ENCODE data around the gene FOXRED1. TPM values are rescaled to one million over a fixed set of nuclear protein-coding genes. Genes with fewer than 3 reads are reported as not detected.

The FOXRED1 gene
- total and polyA plus RNA-seq, 10 of the 15 experiments (the other 5 are each of a cell fraction or from before 2014, with no cell fraction given): 9.9 to 67.7 (median 38.0) TPM

GRCh38 chr11:126312961-126313360 lies 44.0 kb downstream of the FOXRED1 start:
- no peak overlapping the region for H3K9ac ChIP-seq (ENCODE audit: control insufficient read depth, insufficient read depth, low read length)
- H3K79me2 ChIP-seq (ENCODE audit: control insufficient read depth, insufficient read depth, low read length): peaks cover 5% of the 10 kb centered on the region
- peaks cover 43% of the 10 kb centered on the region for H3K4me1 ChIP-seq (ENCODE audit: control insufficient read depth, insufficient read depth, low read length)
- ChIA-PET RAD21 (ENCODE audit: unreplicated experiment) (interaction anchor here (2.8 to 3.0 kb wide), 2 partner anchors 43 to 108 kb away, joined by 8 to 16 read pairs; partner anchors contain the start of gene ST3GAL4), POLR2A (no interaction called here), SMC1A (ENCODE audit: uncharacterized antibody, unreplicated experiment) (interaction anchor here (0.7 to 6.5 kb wide), 7 partner anchors 9 to 167 kb away, joined by 3 to 78 read pairs (median 4); partner anchors contain the start of genes DCPS and ST3GAL4), CTCF (interaction anchor here (2.8 to 10.0 kb wide), 3 partner anchors 43 to 170 kb away, joined by 14 to 232 read pairs (median 22); partner anchors contain the start of gene ST3GAL4)
- TF ChIP-seq ATF3 (IDR thresholded peaks at IDR 0.05; ENCODE audit: borderline replicate concordance, extremely low read depth, low read depth, low read length) (no peak), HDAC6 (IDR thresholded peaks at IDR 0.05; ENCODE audit: unreplicated experiment) (no peak), MYB (IDR thresholded peaks at IDR 0.05; ENCODE audit: borderline replicate concordance, low read depth, low read length) (no peak), IRF3 (IDR thresholded peaks at IDR 0.05) (no peak), EED (IDR thresholded peaks at IDR 0.05; ENCODE audit: low read depth) (no peak), ZNF207 (IDR thresholded peaks at IDR 0.05; ENCODE audit: borderline replicate concordance) (no peak), POLR2AphosphoS5 (IDR thresholded peaks at IDR 0.05; ENCODE audit: low read length) (no peak), POLR2AphosphoS2 (IDR thresholded peaks at IDR 0.05; ENCODE audit: low read depth, low read length) (no peak), SMAD5 (IDR thresholded peaks at IDR 0.05; ENCODE audit: low read depth) (no peak), IRF5 (IDR thresholded peaks at IDR 0.05; ENCODE audit: borderline replicate concordance) (no peak), CHD2 (IDR thresholded peaks at IDR 0.05; ENCODE audit: borderline replicate concordance, low read depth, low read length) (no peak), HDAC2 (IDR thresholded peaks at IDR 0.05) (no peak), E2F4 (IDR thresholded peaks at IDR 0.05; ENCODE audit: low read depth, low read length) (no peak), SUZ12 (IDR thresholded peaks at IDR 0.05; ENCODE audit: unreplicated experiment) (no peak), ZNF622 (IDR thresholded peaks at IDR 0.05) (no peak), SREBF2 (IDR thresholded peaks at IDR 0.05; ENCODE audit: low read length) (no peak)
- FAIRE-seq: no peak
- DNase-seq (ENCODE audit: low read depth, low spot score): no peak
- peak overlapping the region; percentile 30; the same call in 1 of the 2 replicates for H3K4me2 ChIP-seq (ENCODE audit: control insufficient read depth, insufficient read depth)
- no TSS peak for BruUV-seq (replicated peaks)
- no peaks in the 10 kb centered on the region for H3K27me3 ChIP-seq (replicated peaks in 1 of 2; ENCODE audit: control insufficient read depth in 2 of 2, insufficient read depth in 2 of 2, low read length in 1 of 2)
- peaks cover 1 to 13% of the 10 kb centered on the region in 2 experiments for H3K36me3 ChIP-seq (ENCODE audit: control insufficient read depth in 2 of 2, insufficient read depth in 2 of 2, low read length in 1 of 2)
- in situ Hi-C loops (cut with MboI) (no loop called here), intact Hi-C loops (cut with micrococcal nuclease; ENCODE audit: unreplicated experiment) (loop anchor here (10.0 kb wide), 3 partner anchors 388 to 672 kb away; no protein-coding TSS in a partner anchor)
- 0 out of 2 replicates have a peak overlapping the region, but pooled peaks have one; percentile 24 for H3K27ac ChIP-seq (ENCODE audit: control insufficient read depth, insufficient read depth)
- no peak overlapping the region for H3K4me3 ChIP-seq
- H3K9me3 ChIP-seq (replicated peaks; ENCODE audit: control insufficient read depth, insufficient read depth, low read length): no peaks in the 10 kb centered on the region; the same call in none of the 3 replicates
- WGBS (ENCODE audit: insufficient coverage, insufficient replicate concordance, low lambda C conversion rate, missing lambda C conversion rate): 90% methylated on average over 8 of the region's 8 CpGs
- no peak for ATAC-seq
- no peaks in the 10 kb centered on the region; the same call in 1 of the 2 replicates for H4K20me1 ChIP-seq (ENCODE audit: control insufficient read depth, insufficient read depth)
- no peak overlapping the region for H2AFZ ChIP-seq (ENCODE audit: control insufficient read depth, low read depth, low read length)

All from GM12878 (cell line).